ENCODE results near the gene CCNF.

DNA sequence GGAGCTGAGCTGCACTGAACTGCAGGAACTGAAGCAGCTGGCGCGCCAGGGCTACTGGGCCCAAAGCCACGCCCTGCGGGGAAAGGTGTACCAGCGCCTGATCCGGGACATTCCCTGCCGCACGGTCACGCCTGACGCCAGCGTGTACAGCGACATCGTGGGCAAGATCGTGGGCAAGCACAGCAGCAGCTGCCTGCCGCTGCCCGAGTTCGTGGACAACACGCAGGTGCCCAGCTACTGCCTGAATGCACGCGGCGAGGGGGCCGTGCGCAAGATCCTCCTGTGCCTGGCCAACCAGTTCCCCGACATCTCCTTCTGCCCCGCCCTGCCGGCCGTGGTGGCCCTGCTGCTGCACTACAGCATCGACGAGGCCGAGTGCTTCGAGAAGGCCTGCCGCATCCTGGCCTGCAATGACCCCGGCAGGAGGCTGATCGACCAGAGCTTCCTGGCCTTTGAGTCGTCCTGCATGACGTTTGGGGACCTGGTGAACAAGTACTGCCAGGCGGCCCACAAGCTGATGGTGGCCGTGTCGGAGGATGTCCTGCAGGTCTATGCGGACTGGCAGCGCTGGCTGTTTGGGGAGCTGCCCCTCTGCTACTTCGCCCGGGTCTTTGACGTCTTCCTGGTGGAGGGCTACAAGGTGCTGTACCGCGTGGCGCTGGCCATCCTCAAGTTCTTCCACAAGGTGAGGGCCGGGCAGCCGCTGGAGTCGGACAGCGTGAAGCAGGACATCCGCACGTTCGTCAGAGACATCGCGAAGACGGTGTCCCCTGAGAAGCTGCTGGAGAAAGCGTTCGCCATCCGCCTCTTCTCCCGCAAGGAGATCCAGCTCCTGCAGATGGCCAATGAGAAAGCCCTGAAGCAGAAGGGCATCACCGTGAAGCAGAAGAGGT is 67.2 kb downstream of the CCNF start:
- no peak for TF ChIP-seq POLR2A (IDR thresholded peaks at IDR 0.05)
- TF ChIP-seq, protein P1, sequence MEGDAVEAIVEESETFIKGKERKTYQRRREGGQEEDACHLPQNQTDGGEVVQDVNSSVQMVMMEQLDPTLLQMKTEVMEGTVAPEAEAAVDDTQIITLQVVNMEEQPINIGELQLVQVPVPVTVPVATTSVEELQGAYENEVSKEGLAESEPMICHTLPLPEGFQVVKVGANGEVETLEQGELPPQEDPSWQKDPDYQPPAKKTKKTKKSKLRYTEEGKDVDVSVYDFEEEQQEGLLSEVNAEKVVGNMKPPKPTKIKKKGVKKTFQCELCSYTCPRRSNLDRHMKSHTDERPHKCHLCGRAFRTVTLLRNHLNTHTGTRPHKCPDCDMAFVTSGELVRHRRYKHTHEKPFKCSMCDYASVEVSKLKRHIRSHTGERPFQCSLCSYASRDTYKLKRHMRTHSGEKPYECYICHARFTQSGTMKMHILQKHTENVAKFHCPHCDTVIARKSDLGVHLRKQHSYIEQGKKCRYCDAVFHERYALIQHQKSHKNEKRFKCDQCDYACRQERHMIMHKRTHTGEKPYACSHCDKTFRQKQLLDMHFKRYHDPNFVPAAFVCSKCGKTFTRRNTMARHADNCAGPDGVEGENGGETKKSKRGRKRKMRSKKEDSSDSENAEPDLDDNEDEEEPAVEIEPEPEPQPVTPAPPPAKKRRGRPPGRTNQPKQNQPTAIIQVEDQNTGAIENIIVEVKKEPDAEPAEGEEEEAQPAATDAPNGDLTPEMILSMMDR (IDR thresholded peaks at IDR 0.05): no peak

All from heart left ventricle (tissue), 13 donors.